ENCODE results near the gene PDX1. TPM values are rescaled to one million over a fixed set of nuclear protein-coding genes. Genes with fewer than 3 reads are reported as not detected.

Gene PDX1
- total RNA-seq, 4 donors from 2014 or later: not detected

- H3K36me3 ChIP-seq: peaks cover 0 to 4% (median 0%) of the 10 kb centered on the region in 3 donors
- peaks cover 0 to 32% (median 5%) of the 10 kb centered on the region in 4 donors for H3K4me1 ChIP-seq
- H3K4me3 ChIP-seq: peak overlapping the region in 3 of 4 donors; percentile 53 to 80 (median 77)
- TF ChIP-seq POLR2A (IDR thresholded peaks at IDR 0.05) (no peak), CTCF (IDR thresholded peaks at IDR 0.05) (no peak)
- peak overlapping the region in 3 of 4 donors; percentile 84 to 98 (median 92) for H3K27ac ChIP-seq
- DNase-seq: no peak
- peaks cover 0 to 9% of the 10 kb centered on the region in 2 donors for H3K27me3 ChIP-seq
- H3K9me3 ChIP-seq: no peaks in the 10 kb centered on the region
Measured at GRCh38 chr13:27967736-27968315, 48.0 kb downstream of the PDX1 start.

- peaks cover 0 to 4% (median 0%) of the 10 kb centered on the region in 3 donors for H3K36me3 ChIP-seq
- peak overlapping the region in 3 of 4 donors; percentile 84 to 98 (median 92) for H3K27ac ChIP-seq
- peaks cover 0 to 9% of the 10 kb centered on the region in 2 donors for H3K27me3 ChIP-seq
Measured at GRCh38 chr13:27968316-27969081, 48.7 kb downstream of the PDX1 start.

GRCh38 chr13:27969082-27969865 lies 49.5 kb downstream of the PDX1 start, which contains the start of gene CDX2:
Gene CDX2 (minus strand): TSS chr13:27969315. CDS start chr13:27969006, 309 bp downstream.
- Histone ChIP-seq H3K36me3 (peaks cover 0 to 4% (median 0%) of the 10 kb centered on the region in 3 donors), H3K4me1 (peaks cover 0 to 38% (median 5%) of the 10 kb centered on the region in 4 donors), H3K27ac (peak within 1 kb of the TSS in 3 of 4 donors; percentile 84 to 98 (median 92)), H3K27me3 (peaks cover 0 to 9% of the 10 kb centered on the region in 2 donors), H3K4me3 (peak within 1 kb of the TSS; percentile 26 to 80 (median 65)), H3K9me3 (no peaks in the 10 kb centered on the region)
- peak in 2 of 3 donors; percentile 91 to 95 for DNase-seq
- TF ChIP-seq CTCF (IDR thresholded peaks at IDR 0.05) (no peak), POLR2A (IDR thresholded peaks at IDR 0.05) (peak; percentile 98 to 99)

More at GRCh38 chr13:27968316-27969081, 48.7 kb downstream of the PDX1 start:
- TF ChIP-seq CTCF (IDR thresholded peaks at IDR 0.05): no peak
- TF ChIP-seq POLR2A (IDR thresholded peaks at IDR 0.05): no peak
- no peaks in the 10 kb centered on the region for H3K9me3 ChIP-seq
- peaks cover 0 to 32% (median 5%) of the 10 kb centered on the region in 4 donors for H3K4me1 ChIP-seq
- DNase-seq: no peak
- peak overlapping the region; percentile 26 to 80 (median 65) for H3K4me3 ChIP-seq

- TF ChIP-seq POLR2A (IDR thresholded peaks at IDR 0.05): no peak
- no peak for TF ChIP-seq CTCF (IDR thresholded peaks at IDR 0.05)
- Histone ChIP-seq H3K9me3 (no peaks in the 10 kb centered on the region), H3K4me3 (peak overlapping the region in 2 of 4 donors; percentile 33 to 50), H3K27me3 (peaks cover 0 to 9% of the 10 kb centered on the region in 2 donors), H3K4me1 (peaks cover 0 to 38% (median 5%) of the 10 kb centered on the region in 4 donors), H3K36me3 (peaks cover 0 to 4% (median 0%) of the 10 kb centered on the region in 3 donors), H3K27ac (peak overlapping the region in 3 of 4 donors; percentile 76 to 98 (median 89))
- no peak for DNase-seq
Measured at GRCh38 chr13:27969866-27970229, 50.0 kb downstream of the PDX1 start.
